ENCODE data around the gene GALNT12. TPM values are rescaled to one million over a fixed set of nuclear protein-coding genes. Genes with fewer than 3 reads are reported as not detected.

GALNT12 gene
- total RNA-seq, 1 experiment from 2014 or later = 31.2 TPM

DNA sequence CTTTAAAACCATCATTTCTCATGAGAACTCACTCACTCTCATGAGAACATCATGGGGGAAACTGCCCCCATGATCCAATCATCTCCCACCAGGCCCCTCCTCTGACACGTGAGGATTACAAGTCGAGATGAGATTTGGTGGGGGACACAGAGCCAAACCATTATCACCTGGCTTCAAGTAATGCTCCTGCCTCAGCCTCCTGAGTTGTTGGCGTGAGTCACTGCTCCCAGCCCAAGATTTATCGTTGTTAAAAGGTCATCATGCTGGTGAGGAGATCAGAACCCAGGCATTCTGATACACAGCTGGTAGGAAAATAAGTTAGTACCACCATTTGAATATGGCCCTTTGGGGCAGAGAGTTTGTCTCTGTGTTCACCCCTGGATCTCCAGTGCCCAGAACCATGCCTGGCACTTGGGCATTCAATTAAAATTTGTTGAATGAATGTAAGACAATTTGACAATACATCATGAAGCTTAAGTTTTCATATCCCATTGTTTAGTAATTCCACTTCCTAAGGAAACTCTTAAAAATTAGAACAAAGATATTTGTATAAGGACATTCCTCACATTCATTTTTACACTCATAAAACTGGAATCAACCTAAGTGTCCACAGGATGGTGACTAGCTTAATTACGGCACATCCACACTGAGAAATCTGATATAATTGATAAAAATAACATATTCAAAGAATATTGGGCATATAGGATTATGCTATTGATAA is 78.3 kb downstream of the GALNT12 start:
- no peak overlapping the region for H3K27ac ChIP-seq (ENCODE audit: low read depth, low read length)
- H3K27me3 ChIP-seq (ENCODE audit: insufficient read depth, low read length) = 0 out of 2 replicates have a peak, but pooled peaks cover 4% of the 10 kb centered on the region
- CTCF ChIA-PET = no interaction called here
- H3K9me2 ChIP-seq (ENCODE audit: insufficient read depth) = no peaks in the 10 kb centered on the region
- no peaks in the 10 kb centered on the region for H3K36me3 ChIP-seq (ENCODE audit: control insufficient read depth in 1 of 2, insufficient read depth in 2 of 2, low read length in 2 of 2)
- no peak overlapping the region for H3K4me2 ChIP-seq (ENCODE audit: low read length)
- RAD21 ChIA-PET (ENCODE audit: low non-redundant PET in 1 of 2, low total read pairs in 2 of 2, uncharacterized antibody in 2 of 2, unreplicated experiment in 2 of 2) = no interaction called here
- peaks cover 0 to 4% of the 10 kb centered on the region in 2 experiments; a peak in 1 of 4 replicates for H3K4me1 ChIP-seq (ENCODE audit: control insufficient read depth in 1 of 2, insufficient read depth in 2 of 2, low read length in 2 of 2)
- TF ChIP-seq FOSL1 (IDR thresholded peaks at IDR 0.05; ENCODE audit: low read depth) (no peak), POLR2AphosphoS5 (IDR thresholded peaks at IDR 0.05; ENCODE audit: low read depth, low read length) (no peak)
- H3K9ac ChIP-seq (ENCODE audit: low read length) = no peak overlapping the region
- H2AFZ ChIP-seq (ENCODE audit: low read depth, low read length, poor library complexity, severe bottlenecking) = no peak overlapping the region
- POLR2A ChIA-PET = no interaction called here
- intact Hi-C loops (cut with micrococcal nuclease) = no loop called here
- H3K9me3 ChIP-seq (ENCODE audit: control insufficient read depth in 1 of 2, insufficient read depth in 1 of 2, low read depth in 1 of 2, low read length in 2 of 2) = no peaks in the 10 kb centered on the region
- H3K4me3 ChIP-seq (replicated peaks in 1 of 2; ENCODE audit: low read depth in 1 of 2, low read length in 2 of 2) = no peak overlapping the region
- no peaks in the 10 kb centered on the region for H3K79me2 ChIP-seq (ENCODE audit: insufficient read depth, low read length)
- BruUV-seq (replicated peaks) = no TSS peak
- DNase-seq (ENCODE audit: low read depth, low spot score) = no peak
- ATAC-seq = no peak
- no peaks in the 10 kb centered on the region for H4K20me1 ChIP-seq (ENCODE audit: insufficient read depth)

- Histone ChIP-seq H3K4me1 (ENCODE audit: control insufficient read depth in 1 of 2, insufficient read depth in 2 of 2, low read length in 2 of 2) (peaks cover 0 to 4% of the 10 kb centered on the region in 2 experiments; a peak in 1 of 4 replicates), H2AFZ (ENCODE audit: low read depth, low read length, poor library complexity, severe bottlenecking) (no peak overlapping the region), H3K79me2 (ENCODE audit: insufficient read depth, low read length) (no peaks in the 10 kb centered on the region), H3K9ac (ENCODE audit: low read length) (no peak overlapping the region), H3K27ac (ENCODE audit: low read depth, low read length) (no peak overlapping the region), H4K20me1 (ENCODE audit: insufficient read depth) (no peaks in the 10 kb centered on the region), H3K36me3 (ENCODE audit: control insufficient read depth in 1 of 2, insufficient read depth in 2 of 2, low read length in 2 of 2) (no peaks in the 10 kb centered on the region), H3K4me3 (replicated peaks in 1 of 2; ENCODE audit: low read depth in 1 of 2, low read length in 2 of 2) (no peak overlapping the region), H3K9me2 (ENCODE audit: insufficient read depth) (no peaks in the 10 kb centered on the region), H3K4me2 (ENCODE audit: low read length) (no peak overlapping the region), H3K27me3 (ENCODE audit: insufficient read depth, low read length) (0 out of 2 replicates have a peak, but pooled peaks cover 4% of the 10 kb centered on the region), H3K9me3 (ENCODE audit: control insufficient read depth in 1 of 2, insufficient read depth in 1 of 2, low read depth in 1 of 2, low read length in 2 of 2) (no peaks in the 10 kb centered on the region)
- TF ChIP-seq POLR2AphosphoS5 (IDR thresholded peaks at IDR 0.05; ENCODE audit: low read depth, low read length) (no peak), ZFX (IDR thresholded peaks at IDR 0.05) (no peak), EGR1 (IDR thresholded peaks at IDR 0.05; ENCODE audit: low read depth) (no peak), ZNF274 (IDR thresholded peaks at IDR 0.05; ENCODE audit: low read depth, low read length) (no peak), ELF1 (IDR thresholded peaks at IDR 0.05; ENCODE audit: borderline replicate concordance, low read depth) (no peak), POLR2A (IDR thresholded peaks at IDR 0.05; ENCODE audit: borderline replicate concordance, extremely low read depth, insufficient read depth, insufficient read length) (no peak)
- intact Hi-C loops (cut with micrococcal nuclease) = no loop called here
- RAD21 ChIA-PET (ENCODE audit: low non-redundant PET in 1 of 2, low total read pairs in 2 of 2, uncharacterized antibody in 2 of 2, unreplicated experiment in 2 of 2) = no interaction called here
- CTCF ChIA-PET = no interaction called here
- POLR2A ChIA-PET = no interaction called here
- BruUV-seq (replicated peaks) = no TSS peak
- DNase-seq (ENCODE audit: low read depth, low spot score) (no peak), ATAC-seq (no peak)
These were observed 79.3 kb downstream of the GALNT12 start for GRCh38 chr9:98886691-98887229.
